Measurements from ENCODE around the gene UCHL3. TPM values are rescaled to one million over a fixed set of nuclear protein-coding genes. Genes with fewer than 3 reads are reported as not detected.

Gene UCHL3
- polyA plus RNA-seq (78.6 to 134 TPM (median 108 TPM) in 3 replicates), polyA minus RNA-seq (8.9 to 84.2 TPM (median 45.6 TPM) in 3 replicates)
- polyA plus RNA-seq (2011; ENCODE audit: low read depth), result 80.8 TPM
- 82.9 and 165 TPM in 2 replicates for polyA plus RNA-seq (2011; cell fraction: cytosol; rRNA removed)
- 36.2 and 51.9 TPM in 2 replicates for polyA plus RNA-seq (2011; cell fraction: nucleus; rRNA removed)
- 84.5 and 100 TPM in 2 replicates for polyA plus RNA-seq (2012; ENCODE audit: low replicate concordance)
- polyA minus RNA-seq (2011; cell fraction: cytosol; rRNA and poly(A)+ RNA removed), result 31.1 TPM
- 5.2 and 13.4 TPM in 2 replicates for polyA minus RNA-seq (2011; cell fraction: nucleus; rRNA and poly(A)+ RNA removed)

DNA sequence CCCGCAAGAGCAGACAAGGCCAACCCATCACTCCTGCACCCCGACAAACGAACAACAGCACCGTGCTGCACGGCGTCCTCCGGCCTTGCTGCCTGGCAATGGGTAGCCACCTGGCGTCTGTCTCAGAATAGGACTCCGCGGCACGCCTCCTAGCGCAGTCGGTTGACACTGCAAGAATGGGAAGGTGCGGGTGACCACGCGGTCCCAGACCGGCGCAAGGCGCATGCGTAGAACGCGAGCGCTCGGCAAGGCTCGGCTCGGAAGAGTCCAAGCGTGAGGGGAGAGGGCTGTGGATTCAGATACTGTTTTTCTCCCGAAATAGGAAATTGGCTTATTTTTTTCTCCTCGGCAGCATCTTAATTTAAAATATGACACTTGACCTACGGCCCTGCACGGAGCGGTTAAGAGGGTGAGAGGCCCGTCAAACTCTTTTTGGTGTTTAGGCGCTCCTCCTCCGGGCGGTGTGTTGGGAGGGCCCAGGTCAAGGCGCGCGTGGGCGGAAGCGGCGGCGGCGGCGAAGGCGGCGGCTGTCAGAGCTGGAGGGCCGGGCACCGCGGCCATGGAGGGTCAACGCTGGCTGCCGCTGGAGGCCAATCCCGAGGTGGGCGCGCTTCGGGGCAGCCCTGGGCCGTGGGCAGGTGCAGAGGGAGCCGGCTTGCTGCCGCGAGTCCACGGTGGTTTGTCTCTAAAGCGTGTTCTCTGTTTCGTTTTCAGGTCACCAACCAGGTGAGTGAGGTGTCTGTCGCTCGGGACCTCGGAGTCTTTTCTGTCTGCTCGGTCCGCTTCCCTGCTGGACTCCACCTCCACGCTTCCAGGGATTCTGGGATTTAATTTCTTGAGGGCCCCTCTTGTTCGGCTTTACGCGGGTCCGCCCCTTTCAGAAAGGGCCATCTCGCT is at the start of gene UCHL3:
Gene UCHL3 (plus strand): TSS at position 530 of the 897 bp plus-strand sequence. CDS start 30 bp downstream, at position 560.
- Histone ChIP-seq H3K36me3 (ENCODE audit: control insufficient read depth in 2 of 2, extremely low read depth in 1 of 2, insufficient read depth in 2 of 2, low read length in 2 of 2) (peaks cover 0 to 7% of the 10 kb centered on the region in 2 experiments), H3K4me1 (ENCODE audit: control insufficient read depth, extremely low read depth, insufficient read depth, low read length) (peaks cover 22% of the 10 kb centered on the region), H3K4me2 (ENCODE audit: control insufficient read depth, extremely low read depth, insufficient read depth, low read depth, low read length) (peak within 1 kb of the TSS; percentile 94), H3K9me1 (ENCODE audit: control insufficient read depth, extremely low read depth, insufficient read depth, low read length) (no peaks in the 10 kb centered on the region), H3K4me3 (ENCODE audit: control insufficient read depth in 2 of 3, extremely low read depth in 1 of 3, insufficient read depth in 2 of 3, low read depth in 1 of 3, low read length in 3 of 3) (peak within 1 kb of the TSS; percentile 74 to 91 (median 91)), H3K27me3 (ENCODE audit: control insufficient read depth, extremely low read depth, insufficient read depth, low read length) (no peaks in the 10 kb centered on the region), H3K79me2 (ENCODE audit: control insufficient read depth, insufficient read depth, low read length) (peaks cover 44% of the 10 kb centered on the region), H3K9ac (ENCODE audit: control insufficient read depth, extremely low read depth, insufficient read depth, low read length) (peak within 1 kb of the TSS; percentile 96), H3K27ac (ENCODE audit: control insufficient read depth, insufficient read depth, low read length) (peak within 1 kb of the TSS; percentile 98), H3K9me3 (ENCODE audit: control insufficient read depth, low read depth, low read length) (no peaks in the 10 kb centered on the region), H4K20me1 (ENCODE audit: control insufficient read depth, extremely low read depth, insufficient read depth, low read length) (no peaks in the 10 kb centered on the region), H2AFZ (ENCODE audit: control insufficient read depth, low read length) (peak within 1 kb of the TSS; percentile 95)
- dilution Hi-C loops (cut with MboI; ENCODE audit: extremely low pct_ligation_motif_present, low sequenced_read_pairs), result no loop called here
- TF ChIP-seq, protein P1, sequence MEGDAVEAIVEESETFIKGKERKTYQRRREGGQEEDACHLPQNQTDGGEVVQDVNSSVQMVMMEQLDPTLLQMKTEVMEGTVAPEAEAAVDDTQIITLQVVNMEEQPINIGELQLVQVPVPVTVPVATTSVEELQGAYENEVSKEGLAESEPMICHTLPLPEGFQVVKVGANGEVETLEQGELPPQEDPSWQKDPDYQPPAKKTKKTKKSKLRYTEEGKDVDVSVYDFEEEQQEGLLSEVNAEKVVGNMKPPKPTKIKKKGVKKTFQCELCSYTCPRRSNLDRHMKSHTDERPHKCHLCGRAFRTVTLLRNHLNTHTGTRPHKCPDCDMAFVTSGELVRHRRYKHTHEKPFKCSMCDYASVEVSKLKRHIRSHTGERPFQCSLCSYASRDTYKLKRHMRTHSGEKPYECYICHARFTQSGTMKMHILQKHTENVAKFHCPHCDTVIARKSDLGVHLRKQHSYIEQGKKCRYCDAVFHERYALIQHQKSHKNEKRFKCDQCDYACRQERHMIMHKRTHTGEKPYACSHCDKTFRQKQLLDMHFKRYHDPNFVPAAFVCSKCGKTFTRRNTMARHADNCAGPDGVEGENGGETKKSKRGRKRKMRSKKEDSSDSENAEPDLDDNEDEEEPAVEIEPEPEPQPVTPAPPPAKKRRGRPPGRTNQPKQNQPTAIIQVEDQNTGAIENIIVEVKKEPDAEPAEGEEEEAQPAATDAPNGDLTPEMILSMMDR (optimal IDR thresholded peaks at IDR 0.05 in 1 of 3, IDR thresholded peaks at IDR 0.05 in 1 of 3, conservative IDR thresholded peaks at IDR 0.05 in 1 of 3; ENCODE audit: extremely low read depth in 1 of 3, insufficient read depth in 2 of 3, low read length in 3 of 3), result peak; percentile 92 to 95 (median 94)
- no peak for TF ChIP-seq EZH2 (IDR thresholded peaks at IDR 0.05; ENCODE audit: low read length)
- FAIRE-seq, result peak; percentile 85
- peak; percentile 73 for DNase-seq (ENCODE audit: low read depth, low spot score)

DNA sequence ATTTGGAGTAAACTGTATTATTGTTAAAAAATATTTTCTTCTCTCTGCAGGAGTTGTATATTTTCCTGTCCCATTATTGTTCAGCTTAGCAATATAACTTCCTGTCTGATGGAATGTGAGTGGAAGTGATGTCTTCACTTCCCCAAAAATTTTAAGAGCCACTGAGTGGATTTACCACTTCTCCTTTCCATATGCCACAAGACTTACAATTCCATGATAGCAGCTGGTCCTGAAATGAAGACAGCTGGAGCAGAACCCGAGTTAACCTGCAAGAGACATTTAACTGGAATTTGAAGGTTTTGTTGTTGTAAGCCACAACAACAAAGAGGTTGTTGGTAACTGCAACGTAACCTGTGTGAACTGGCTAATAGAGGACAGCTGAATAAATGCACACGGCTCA is 44.3 kb upstream of the UCHL3 start:
- Histone ChIP-seq H3K79me2 (ENCODE audit: control insufficient read depth, insufficient read depth, low read length) (no peaks in the 10 kb centered on the region), H4K20me1 (ENCODE audit: control insufficient read depth, extremely low read depth, insufficient read depth, low read length) (no peaks in the 10 kb centered on the region), H3K9ac (ENCODE audit: control insufficient read depth, extremely low read depth, insufficient read depth, low read length) (no peak overlapping the region), H3K9me3 (ENCODE audit: control insufficient read depth, low read depth, low read length) (no peaks in the 10 kb centered on the region), H3K4me3 (ENCODE audit: control insufficient read depth in 2 of 3, extremely low read depth in 1 of 3, insufficient read depth in 2 of 3, low read depth in 1 of 3, low read length in 3 of 3) (no peak overlapping the region), H3K27ac (ENCODE audit: control insufficient read depth, insufficient read depth, low read length) (no peak overlapping the region), H2AFZ (ENCODE audit: control insufficient read depth, low read length) (no peak overlapping the region), H3K4me1 (ENCODE audit: control insufficient read depth, extremely low read depth, insufficient read depth, low read length) (no peaks in the 10 kb centered on the region), H3K4me2 (ENCODE audit: control insufficient read depth, extremely low read depth, insufficient read depth, low read depth, low read length) (no peak overlapping the region), H3K36me3 (ENCODE audit: control insufficient read depth in 2 of 2, extremely low read depth in 1 of 2, insufficient read depth in 2 of 2, low read length in 2 of 2) (no peaks in the 10 kb centered on the region), H3K27me3 (ENCODE audit: control insufficient read depth, extremely low read depth, insufficient read depth, low read length) (no peaks in the 10 kb centered on the region), H3K9me1 (ENCODE audit: control insufficient read depth, extremely low read depth, insufficient read depth, low read length) (no peaks in the 10 kb centered on the region)
- no peak for DNase-seq (ENCODE audit: low read depth, low spot score)
- no peak for FAIRE-seq
- no peak for TF ChIP-seq EZH2 (IDR thresholded peaks at IDR 0.05; ENCODE audit: low read length)
- TF ChIP-seq, protein P1 (optimal IDR thresholded peaks at IDR 0.05 in 1 of 3, IDR thresholded peaks at IDR 0.05 in 1 of 3, conservative IDR thresholded peaks at IDR 0.05 in 1 of 3; ENCODE audit: extremely low read depth in 1 of 3, insufficient read depth in 2 of 3, low read length in 3 of 3), result no peak
- dilution Hi-C loops (cut with MboI; ENCODE audit: extremely low pct_ligation_motif_present, low sequenced_read_pairs), result no loop called here

Measured in keratinocyte (primary cell).